ENCODE data around the gene MYT1.
"Not testable (repeated sequence)": the region's sequence is repeated elsewhere in the genome, so short reads cannot be mapped to it uniquely, and the experiment has no call there.

The MYT1 gene

GRCh38 chr20:64279826-64280459 is 115.7 kb downstream of the MYT1 start:
- Histone ChIP-seq H3K27me3 (ENCODE audit: control insufficient read depth, insufficient read depth, low read length) (no peaks in the 10 kb centered on the region), H3K36me3 (ENCODE audit: control insufficient read depth, insufficient read depth, low read length) (no peaks in the 10 kb centered on the region), H2AFZ (no peak overlapping the region), H3K79me2 (no peaks in the 10 kb centered on the region), H3K4me3 (ENCODE audit: low read depth, low read length) (no peak overlapping the region), H3K27ac (no peak overlapping the region), H3K9ac (no peak overlapping the region), H3K4me2 (ENCODE audit: low read length) (no peak overlapping the region), H3K9me3 (ENCODE audit: control insufficient read depth, low read length) (no peaks in the 10 kb centered on the region), H3K4me1 (no peaks in the 10 kb centered on the region)
- no peak for TF ChIP-seq CTCF (IDR thresholded peaks at IDR 0.05)

- H2AFZ ChIP-seq = no peak overlapping the region
- H3K4me1 ChIP-seq = no peaks in the 10 kb centered on the region
- no peak overlapping the region for H3K9ac ChIP-seq
- TF ChIP-seq CTCF (IDR thresholded peaks at IDR 0.05) = no peak
- H3K4me3 ChIP-seq (ENCODE audit: low read depth, low read length) = no peak overlapping the region
- no peaks in the 10 kb centered on the region for H3K79me2 ChIP-seq
- H3K9me3 ChIP-seq (ENCODE audit: control insufficient read depth, low read length) = no peaks in the 10 kb centered on the region
- H3K27me3 ChIP-seq (ENCODE audit: control insufficient read depth, insufficient read depth, low read length) = no peaks in the 10 kb centered on the region
- H3K4me2 ChIP-seq (ENCODE audit: low read length) = no peak overlapping the region
- no peak overlapping the region for H3K27ac ChIP-seq
- no peaks in the 10 kb centered on the region for H3K36me3 ChIP-seq (ENCODE audit: control insufficient read depth, insufficient read depth, low read length)
These were observed 116.2 kb downstream of the MYT1 start for GRCh38 chr20:64280460-64280843.

GRCh38 chr20:64283646-64284045 is 119.4 kb downstream of the MYT1 start:
- H3K4me1 ChIP-seq = no peaks in the 10 kb centered on the region
- H3K4me2 ChIP-seq (ENCODE audit: low read length) = no peak overlapping the region
- no peaks in the 10 kb centered on the region for H3K27me3 ChIP-seq (ENCODE audit: control insufficient read depth, insufficient read depth, low read length)
- no peak overlapping the region for H3K27ac ChIP-seq
- H3K36me3 ChIP-seq (ENCODE audit: control insufficient read depth, insufficient read depth, low read length) = no peaks in the 10 kb centered on the region
- H3K79me2 ChIP-seq = no peaks in the 10 kb centered on the region
- no peak for TF ChIP-seq CTCF (IDR thresholded peaks at IDR 0.05)
- H3K9ac ChIP-seq = no peak overlapping the region
- no peak overlapping the region for H2AFZ ChIP-seq
- H3K9me3 ChIP-seq (ENCODE audit: control insufficient read depth, low read length) = no peaks in the 10 kb centered on the region
- H3K4me3 ChIP-seq (ENCODE audit: low read depth, low read length) = no peak overlapping the region

GRCh38 chr20:64285579-64286446 is 121.6 kb downstream of the MYT1 start:
- peak; percentile 81 for TF ChIP-seq CTCF (IDR thresholded peaks at IDR 0.05)

GRCh38 chr20:64286447-64287263 is 122.4 kb downstream of the MYT1 start:
- not testable (repeated sequence) for H3K4me1 ChIP-seq; H3K36me3 ChIP-seq (ENCODE audit: control insufficient read depth, insufficient read depth, low read length); H3K79me2 ChIP-seq; H3K4me3 ChIP-seq (ENCODE audit: low read depth, low read length); H3K27ac ChIP-seq; H3K4me2 ChIP-seq (ENCODE audit: low read length); H2AFZ ChIP-seq; H3K9ac ChIP-seq; H3K27me3 ChIP-seq (ENCODE audit: control insufficient read depth, insufficient read depth, low read length); H3K9me3 ChIP-seq (ENCODE audit: control insufficient read depth, low read length)

More at GRCh38 chr20:64285579-64286446, 121.6 kb downstream of the MYT1 start:
- H3K79me2 ChIP-seq; H3K36me3 ChIP-seq (ENCODE audit: control insufficient read depth, insufficient read depth, low read length); H3K4me2 ChIP-seq (ENCODE audit: low read length); H3K27ac ChIP-seq; H3K9ac ChIP-seq; H3K4me1 ChIP-seq; H3K4me3 ChIP-seq (ENCODE audit: low read depth, low read length); H3K9me3 ChIP-seq (ENCODE audit: control insufficient read depth, low read length); H3K27me3 ChIP-seq (ENCODE audit: control insufficient read depth, insufficient read depth, low read length); H2AFZ ChIP-seq: not testable (repeated sequence)

- not testable (repeated sequence) for H3K79me2 ChIP-seq; H3K27me3 ChIP-seq (ENCODE audit: control insufficient read depth, insufficient read depth, low read length); H2AFZ ChIP-seq; H3K27ac ChIP-seq; H3K4me2 ChIP-seq (ENCODE audit: low read length); H3K4me1 ChIP-seq; H3K9me3 ChIP-seq (ENCODE audit: control insufficient read depth, low read length); H3K9ac ChIP-seq; H3K36me3 ChIP-seq (ENCODE audit: control insufficient read depth, insufficient read depth, low read length); H3K4me3 ChIP-seq (ENCODE audit: low read depth, low read length)
These were observed 123.0 kb downstream of the MYT1 start for GRCh38 chr20:64287264-64287590.
